GM21529 (cell line): Measurements from ENCODE around the gene TRIM14.
A peak's percentile ranks its signal among the peaks of the same experiment; 100 is the strongest.

Experiments
- ATAC-seq: cut with Tn5 transposase; IDR thresholded peaks from one replicate; pipeline ENCODE4 v1.9.1; 2021; ENCODE audit not compliant: unreplicated experiment

The TRIM14 gene

GRCh38 chr9:98118640-98119601 is at the start of gene TRIM14:
Gene TRIM14, minus strand, starts transcription at chr9:98119222. Its CDS starts 34 bp downstream, at chr9:98119188.
- peak; percentile 72 for ATAC-seq

- ATAC-seq = no peak
These were observed 49.2 kb upstream of the TRIM14 start for GRCh38 chr9:98168153-98168780.

- no peak for ATAC-seq
These were observed 45.9 kb upstream of the TRIM14 start for GRCh38 chr9:98164912-98165311.

GRCh38 chr9:98162613-98163012 is 43.6 kb upstream of the TRIM14 start:
- ATAC-seq = no peak

GRCh38 chr9:98161851-98162250 is 42.8 kb upstream of the TRIM14 start:
- ATAC-seq = no peak

GRCh38 chr9:98159790-98160189 is 40.8 kb upstream of the TRIM14 start:
- no peak for ATAC-seq

- no peak for ATAC-seq
These were observed 40.3 kb upstream of the TRIM14 start for GRCh38 chr9:98159301-98159700.

GRCh38 chr9:98158071-98158831 is 39.2 kb upstream of the TRIM14 start:
- ATAC-seq = no peak

- ATAC-seq = no peak
These were observed 38.4 kb upstream of the TRIM14 start for GRCh38 chr9:98157372-98157771.

- no peak for ATAC-seq
These were observed 35.7 kb upstream of the TRIM14 start for GRCh38 chr9:98154678-98155077.

- no peak for ATAC-seq
These were observed 33.5 kb upstream of the TRIM14 start for GRCh38 chr9:98152526-98152925.

GRCh38 chr9:98150721-98151120 is 31.7 kb upstream of the TRIM14 start:
- ATAC-seq = no peak

GRCh38 chr9:98150164-98150563 is 31.1 kb upstream of the TRIM14 start:
- no peak for ATAC-seq

GRCh38 chr9:98149422-98149821 is 30.4 kb upstream of the TRIM14 start:
- no peak for ATAC-seq

GRCh38 chr9:98148486-98148885 is 29.5 kb upstream of the TRIM14 start:
- no peak for ATAC-seq

GRCh38 chr9:98147582-98147981 is 28.6 kb upstream of the TRIM14 start:
- ATAC-seq = no peak

- ATAC-seq = peak; percentile 72
These were observed 27.3 kb upstream of the TRIM14 start for GRCh38 chr9:98146101-98146991.

GRCh38 chr9:98144631-98145030 is 25.6 kb upstream of the TRIM14 start:
- ATAC-seq = no peak

GRCh38 chr9:98144076-98144475 is 25.1 kb upstream of the TRIM14 start:
- ATAC-seq = no peak

- no peak for ATAC-seq
These were observed 24.0 kb upstream of the TRIM14 start for GRCh38 chr9:98142925-98143481.
